ENCODE measurements around the gene SDK1.

DNA sequence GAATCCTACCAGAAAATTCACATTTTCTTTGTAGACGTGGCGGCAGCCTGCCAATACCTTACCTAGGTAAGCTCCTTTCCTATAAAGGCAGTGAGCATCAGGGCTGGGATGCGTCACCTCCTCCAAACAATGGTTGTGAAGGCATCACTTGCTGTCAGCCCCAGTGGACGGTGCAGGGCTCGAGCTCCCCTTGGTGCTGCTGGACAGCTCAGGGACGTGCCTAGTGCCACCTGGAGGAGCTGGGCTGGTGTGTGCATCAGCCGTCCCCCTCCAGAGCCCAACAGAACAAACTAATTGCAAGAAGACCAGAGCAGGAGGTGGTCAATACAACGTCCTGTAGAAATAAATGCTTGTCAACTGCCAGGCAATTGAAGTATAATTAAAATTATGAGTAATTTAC is 863.5 kb downstream of the SDK1 start:
- TF ChIP-seq, protein P1, sequence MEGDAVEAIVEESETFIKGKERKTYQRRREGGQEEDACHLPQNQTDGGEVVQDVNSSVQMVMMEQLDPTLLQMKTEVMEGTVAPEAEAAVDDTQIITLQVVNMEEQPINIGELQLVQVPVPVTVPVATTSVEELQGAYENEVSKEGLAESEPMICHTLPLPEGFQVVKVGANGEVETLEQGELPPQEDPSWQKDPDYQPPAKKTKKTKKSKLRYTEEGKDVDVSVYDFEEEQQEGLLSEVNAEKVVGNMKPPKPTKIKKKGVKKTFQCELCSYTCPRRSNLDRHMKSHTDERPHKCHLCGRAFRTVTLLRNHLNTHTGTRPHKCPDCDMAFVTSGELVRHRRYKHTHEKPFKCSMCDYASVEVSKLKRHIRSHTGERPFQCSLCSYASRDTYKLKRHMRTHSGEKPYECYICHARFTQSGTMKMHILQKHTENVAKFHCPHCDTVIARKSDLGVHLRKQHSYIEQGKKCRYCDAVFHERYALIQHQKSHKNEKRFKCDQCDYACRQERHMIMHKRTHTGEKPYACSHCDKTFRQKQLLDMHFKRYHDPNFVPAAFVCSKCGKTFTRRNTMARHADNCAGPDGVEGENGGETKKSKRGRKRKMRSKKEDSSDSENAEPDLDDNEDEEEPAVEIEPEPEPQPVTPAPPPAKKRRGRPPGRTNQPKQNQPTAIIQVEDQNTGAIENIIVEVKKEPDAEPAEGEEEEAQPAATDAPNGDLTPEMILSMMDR (IDR thresholded peaks at IDR 0.05; ENCODE audit: low read depth, low read length, missing input control): no peak
- TF ChIP-seq, protein P2, sequence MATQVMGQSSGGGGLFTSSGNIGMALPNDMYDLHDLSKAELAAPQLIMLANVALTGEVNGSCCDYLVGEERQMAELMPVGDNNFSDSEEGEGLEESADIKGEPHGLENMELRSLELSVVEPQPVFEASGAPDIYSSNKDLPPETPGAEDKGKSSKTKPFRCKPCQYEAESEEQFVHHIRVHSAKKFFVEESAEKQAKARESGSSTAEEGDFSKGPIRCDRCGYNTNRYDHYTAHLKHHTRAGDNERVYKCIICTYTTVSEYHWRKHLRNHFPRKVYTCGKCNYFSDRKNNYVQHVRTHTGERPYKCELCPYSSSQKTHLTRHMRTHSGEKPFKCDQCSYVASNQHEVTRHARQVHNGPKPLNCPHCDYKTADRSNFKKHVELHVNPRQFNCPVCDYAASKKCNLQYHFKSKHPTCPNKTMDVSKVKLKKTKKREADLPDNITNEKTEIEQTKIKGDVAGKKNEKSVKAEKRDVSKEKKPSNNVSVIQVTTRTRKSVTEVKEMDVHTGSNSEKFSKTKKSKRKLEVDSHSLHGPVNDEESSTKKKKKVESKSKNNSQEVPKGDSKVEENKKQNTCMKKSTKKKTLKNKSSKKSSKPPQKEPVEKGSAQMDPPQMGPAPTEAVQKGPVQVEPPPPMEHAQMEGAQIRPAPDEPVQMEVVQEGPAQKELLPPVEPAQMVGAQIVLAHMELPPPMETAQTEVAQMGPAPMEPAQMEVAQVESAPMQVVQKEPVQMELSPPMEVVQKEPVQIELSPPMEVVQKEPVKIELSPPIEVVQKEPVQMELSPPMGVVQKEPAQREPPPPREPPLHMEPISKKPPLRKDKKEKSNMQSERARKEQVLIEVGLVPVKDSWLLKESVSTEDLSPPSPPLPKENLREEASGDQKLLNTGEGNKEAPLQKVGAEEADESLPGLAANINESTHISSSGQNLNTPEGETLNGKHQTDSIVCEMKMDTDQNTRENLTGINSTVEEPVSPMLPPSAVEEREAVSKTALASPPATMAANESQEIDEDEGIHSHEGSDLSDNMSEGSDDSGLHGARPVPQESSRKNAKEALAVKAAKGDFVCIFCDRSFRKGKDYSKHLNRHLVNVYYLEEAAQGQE (IDR thresholded peaks at IDR 0.05): peak; percentile 34
- TF ChIP-seq SP1 (IDR thresholded peaks at IDR 0.05): no peak

All from liver (tissue), 3 donors.